Measurements from ENCODE around the gene CST9L. TPM values are rescaled to one million over a fixed set of nuclear protein-coding genes. Genes with fewer than 3 reads are reported as not detected.

CST9L gene
- total and polyA plus RNA-seq, 4 donors = not detected

DNA sequence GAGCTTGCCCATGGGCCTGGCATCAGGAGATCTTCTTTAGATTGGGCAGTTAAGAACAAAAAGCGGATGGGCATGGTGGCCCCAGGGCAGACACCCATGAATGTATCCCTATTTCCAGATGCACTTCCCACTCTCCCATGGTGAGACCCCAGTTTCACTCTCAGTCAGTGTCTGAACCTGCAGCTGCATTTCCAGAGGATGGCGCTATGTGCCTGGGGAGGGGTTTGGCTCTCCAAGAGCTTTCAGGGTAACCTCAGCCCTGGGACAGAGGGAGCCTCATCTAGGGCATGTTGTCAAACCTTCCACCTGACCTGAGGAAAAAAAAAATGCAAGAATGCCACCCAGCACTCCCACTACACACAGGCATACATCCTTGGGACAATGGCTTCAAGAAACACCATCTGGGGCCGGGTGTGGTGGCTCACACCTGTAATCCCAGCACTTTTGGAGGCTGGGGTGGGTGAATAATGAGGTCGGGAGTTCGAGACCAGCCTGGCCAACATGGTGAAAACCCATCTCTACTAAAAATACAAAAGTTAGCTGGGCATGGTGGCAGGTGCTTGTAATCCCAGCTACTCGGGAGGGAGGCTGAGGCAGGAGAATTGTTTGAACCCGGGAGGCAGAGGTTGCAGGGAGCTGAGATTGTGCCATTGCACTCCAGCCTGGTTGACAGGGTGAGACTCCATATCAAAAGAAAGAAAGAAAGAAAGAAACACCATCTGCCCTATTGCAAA is 1.9 kb downstream of the CST9L start:
- H3K27ac ChIP-seq (ENCODE audit: low read depth in 1 of 2, low read length in 1 of 2) = no peak overlapping the region
- H3K4me1 ChIP-seq (ENCODE audit: control insufficient read depth in 5 of 5, insufficient read depth in 5 of 5, low read length in 5 of 5) = no peaks in the 10 kb centered on the region
- DNase-seq = no peak
- no peak for TF ChIP-seq CTCF (IDR thresholded peaks at IDR 0.05; ENCODE audit: control extremely low read depth, extremely low read depth)
- 80 to 88% methylated on average over 7 of the region's 7 CpGs for WGBS, 2 donors
- no peak overlapping the region for H3K9ac ChIP-seq (ENCODE audit: insufficient read depth in 1 of 2, low read length in 2 of 2)
- H3K27me3 ChIP-seq (ENCODE audit: control insufficient read depth in 3 of 3, insufficient read depth in 3 of 3, low read length in 2 of 3) = no peaks in the 10 kb centered on the region
- ATAC-seq (ENCODE audit: insufficient read depth, low FRiP score) = no peak
- peaks cover 0 to 11% (median 3%) of the 10 kb centered on the region in 4 donors for H3K9me3 ChIP-seq (ENCODE audit: control insufficient read depth in 4 of 4, insufficient read depth in 3 of 4, low read length in 3 of 4)
- H3K36me3 ChIP-seq (ENCODE audit: control insufficient read depth in 4 of 4, insufficient read depth in 4 of 4, low read length in 4 of 4) = no peaks in the 10 kb centered on the region
- H3K4me3 ChIP-seq = no peak overlapping the region

DNA sequence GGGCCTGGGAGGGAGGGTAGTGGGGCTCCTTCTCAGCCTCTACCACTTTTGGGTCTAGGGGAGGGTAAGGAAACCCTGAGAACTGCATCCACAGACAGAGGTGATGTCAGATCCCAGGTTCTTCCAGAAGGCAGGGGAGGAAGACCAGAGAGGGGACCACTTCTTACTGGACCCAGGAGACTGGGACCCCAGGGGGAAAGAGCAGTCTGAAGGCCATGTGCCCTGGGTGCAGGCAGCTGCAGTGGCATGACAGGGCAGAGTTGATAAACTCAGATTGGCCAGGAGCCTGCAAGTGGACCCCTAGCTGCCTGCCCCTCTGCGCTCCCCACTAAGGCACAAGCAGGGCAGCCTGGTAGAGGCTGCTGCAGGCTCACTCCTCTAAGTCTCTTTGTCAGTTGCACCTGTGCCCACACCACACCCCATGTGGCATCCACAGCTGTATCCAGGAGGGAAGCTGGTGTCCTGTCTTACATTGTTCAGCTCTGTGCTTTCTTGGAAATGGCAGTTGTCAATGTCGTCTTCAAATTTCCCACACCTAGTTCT is 2.7 kb downstream of the CST9L start:
- 90 to 100% methylated on average over 2 of the region's 2 CpGs for WGBS, 2 donors
- ATAC-seq (ENCODE audit: insufficient read depth, low FRiP score) (no peak), DNase-seq (no peak)
- no peak overlapping the region for H3K4me3 ChIP-seq
- no peak overlapping the region for H3K27ac ChIP-seq (ENCODE audit: low read depth in 1 of 2, low read length in 1 of 2)
- no peaks in the 10 kb centered on the region for H3K4me1 ChIP-seq (ENCODE audit: control insufficient read depth in 5 of 5, insufficient read depth in 5 of 5, low read length in 5 of 5)
- no peaks in the 10 kb centered on the region for H3K27me3 ChIP-seq (ENCODE audit: control insufficient read depth in 3 of 3, insufficient read depth in 3 of 3, low read length in 2 of 3)
- H3K36me3 ChIP-seq (ENCODE audit: control insufficient read depth in 4 of 4, insufficient read depth in 4 of 4, low read length in 4 of 4) = no peaks in the 10 kb centered on the region
- TF ChIP-seq CTCF (IDR thresholded peaks at IDR 0.05; ENCODE audit: control extremely low read depth, extremely low read depth) = no peak
- H3K9me3 ChIP-seq (ENCODE audit: control insufficient read depth in 4 of 4, insufficient read depth in 3 of 4, low read length in 3 of 4) = peaks cover 0 to 14% (median 5%) of the 10 kb centered on the region in 4 donors
- no peak overlapping the region for H3K9ac ChIP-seq (ENCODE audit: insufficient read depth in 1 of 2, low read length in 2 of 2)

- WGBS, 2 donors = 70 to 78% methylated on average over 3 of the region's 3 CpGs
- H3K27me3 ChIP-seq (ENCODE audit: control insufficient read depth in 3 of 3, insufficient read depth in 3 of 3, low read length in 2 of 3) = no peaks in the 10 kb centered on the region
Observed at GRCh38 chr20:23564927-23565326, 3.4 kb downstream of the CST9L start.

More at GRCh38 chr20:23564927-23565326, 3.4 kb downstream of the CST9L start:
- no peaks in the 10 kb centered on the region for H3K4me1 ChIP-seq (ENCODE audit: control insufficient read depth in 5 of 5, insufficient read depth in 5 of 5, low read length in 5 of 5)
- no peak for TF ChIP-seq CTCF (IDR thresholded peaks at IDR 0.05; ENCODE audit: control extremely low read depth, extremely low read depth)
- peaks cover 0 to 16% (median 5%) of the 10 kb centered on the region in 4 donors for H3K9me3 ChIP-seq (ENCODE audit: control insufficient read depth in 4 of 4, insufficient read depth in 3 of 4, low read length in 3 of 4)
- ATAC-seq (ENCODE audit: insufficient read depth, low FRiP score) (no peak), DNase-seq (no peak)
- H3K36me3 ChIP-seq (ENCODE audit: control insufficient read depth in 4 of 4, insufficient read depth in 4 of 4, low read length in 4 of 4) = no peaks in the 10 kb centered on the region
- no peak overlapping the region for H3K4me3 ChIP-seq
- H3K9ac ChIP-seq (ENCODE audit: insufficient read depth in 1 of 2, low read length in 2 of 2) = no peak overlapping the region
- H3K27ac ChIP-seq (ENCODE audit: low read depth in 1 of 2, low read length in 1 of 2) = no peak overlapping the region
